HEK293 (cell line): ENCODE results near the gene ARG2.

ENCODE experiments used
- CTCF ChIP-seq: fragments of 450-650 bp; formaldehyde crosslinking; IDR thresholded peaks from 2 replicates; pipeline ENCODE4 v1.5.1; 2016; ENCODE audit warnings: missing biosample characterization, missing genetic modification characterization
- PRDM4 ChIP-seq: fragments of 450-650 bp; formaldehyde crosslinking; IDR thresholded peaks from 2 replicates; pipeline ENCODE4 v1.5.1; 2017; ENCODE audit warnings: missing biosample characterization, missing genetic modification characterization
- TCF7L2 ChIP-seq: IDR thresholded peaks from 2 replicates; pipeline ENCODE4 v1.6.1; 2011; ENCODE audit warnings: low read depth, mild to moderate bottlenecking, inconsistent platforms, low read length, moderate library complexity, borderline replicate concordance
- ZBTB11 ChIP-seq: fragments of 450-650 bp; formaldehyde crosslinking; conservative IDR thresholded peaks from 2 replicates; pipeline ENCODE4 v1.5.1; 2016; ENCODE audit warnings: low read depth, missing biosample characterization, missing genetic modification characterization
- ZNF114 ChIP-seq: fragments of 450-650 bp; formaldehyde crosslinking; IDR thresholded peaks from 2 replicates; pipeline ENCODE4 v1.5.0; 2017; ENCODE audit warnings: missing biosample characterization, missing genetic modification characterization
- ZNF138 ChIP-seq: fragments of 450-650 bp; formaldehyde crosslinking; IDR thresholded peaks from 2 replicates; pipeline ENCODE4 v1.5.1; 2016; ENCODE audit warnings: missing biosample characterization, missing genetic modification characterization, borderline replicate concordance
- ZNF354C ChIP-seq: fragments of 450-650 bp; formaldehyde crosslinking; IDR thresholded peaks from 2 replicates; pipeline ENCODE4 v1.5.1; 2016; ENCODE audit warnings: missing biosample characterization, missing genetic modification characterization, low read depth, borderline replicate concordance

- no peak for TF ChIP-seq PRDM4 (tag by site-specific recombination)
- TF ChIP-seq CTCF (tag by site-specific recombination), result no peak
- no peak for TF ChIP-seq ZNF114
- no peak for TF ChIP-seq ZBTB11 (tag by site-specific recombination)
- TF ChIP-seq ZNF138 (tag by site-specific recombination), result no peak
- no peak for TF ChIP-seq TCF7L2
- no peak for TF ChIP-seq ZNF354C (tag by site-specific recombination)
Observed at GRCh38 chr14:67618617-67619063, 1.1 kb upstream of the ARG2 start.
